T-helper 1 cell (primary cell): Measurements from ENCODE around the gene KLRF1.

Experiments
- DNase-seq, 5 donors: peaks; one replicate each; pipeline ENCODE4 v3.0.0-alpha.2; 2012 to 2020
- total RNA-seq, 4 donors: gene quantifications; one replicate each; lab custom pipeline; 2026; lab: John Stamatoyannopoulos, UW

The KLRF1 gene, protein sequence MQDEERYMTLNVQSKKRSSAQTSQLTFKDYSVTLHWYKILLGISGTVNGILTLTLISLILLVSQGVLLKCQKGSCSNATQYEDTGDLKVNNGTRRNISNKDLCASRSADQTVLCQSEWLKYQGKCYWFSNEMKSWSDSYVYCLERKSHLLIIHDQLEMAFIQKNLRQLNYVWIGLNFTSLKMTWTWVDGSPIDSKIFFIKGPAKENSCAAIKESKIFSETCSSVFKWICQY
- total RNA-seq, result 0 to 1.2 (median 0.18) reads per million in 4 donors

DNA sequence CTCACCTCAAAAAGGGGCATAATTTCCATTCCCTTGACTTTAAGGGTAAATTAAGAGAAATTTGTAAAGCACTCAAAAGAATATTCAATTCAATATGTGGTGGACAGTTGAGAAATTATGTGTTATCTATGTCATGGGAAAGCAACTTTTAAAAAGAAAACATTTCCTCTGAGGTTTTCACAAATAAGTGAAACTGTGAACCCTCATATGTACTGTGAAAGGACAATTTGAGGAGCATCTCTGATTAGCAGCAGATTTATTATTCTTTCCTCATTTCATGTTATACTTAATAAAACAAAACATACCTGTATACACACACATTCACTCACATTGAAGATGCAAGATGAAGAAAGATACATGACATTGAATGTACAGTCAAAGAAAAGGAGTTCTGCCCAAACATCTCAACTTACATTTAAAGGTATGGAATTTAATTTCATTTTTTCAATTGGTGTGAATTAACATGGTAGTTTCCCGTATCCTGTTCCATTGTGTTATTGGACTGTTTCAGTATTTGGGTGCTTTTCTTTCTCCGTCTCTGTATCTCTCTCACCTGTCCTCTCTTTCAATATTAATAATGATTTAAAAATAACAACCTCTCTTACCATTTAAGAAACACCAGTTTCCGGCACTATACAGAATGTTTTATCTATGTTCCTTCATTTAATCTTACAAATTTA lies at the start of gene KLRF1:
TSS of gene KLRF1 (plus strand) at position 273 of the 680 bp plus-strand sequence. CDS start at position 337, 64 bp downstream.
- no peak for DNase-seq

DNA sequence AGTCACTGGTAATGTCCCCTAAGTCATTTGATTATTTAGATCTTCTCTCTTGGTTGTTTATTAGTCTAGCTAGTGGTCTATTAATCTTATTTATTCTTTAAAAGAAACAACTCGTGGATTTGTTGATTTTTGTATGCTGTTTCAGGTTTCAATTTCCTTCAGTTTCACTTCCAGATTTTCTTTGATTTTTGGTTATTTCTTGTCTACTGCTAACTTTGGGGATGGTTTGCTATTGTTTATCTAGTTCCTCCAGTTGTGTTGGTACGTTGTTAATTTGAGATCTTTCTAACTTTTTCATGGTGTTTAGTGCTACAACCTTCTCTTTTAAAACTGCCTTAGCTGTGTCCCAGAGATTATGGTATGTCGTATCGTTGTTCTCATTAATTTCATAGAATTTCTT lies 48.1 kb upstream of the KLRF1 start:
- no peak for DNase-seq

DNA sequence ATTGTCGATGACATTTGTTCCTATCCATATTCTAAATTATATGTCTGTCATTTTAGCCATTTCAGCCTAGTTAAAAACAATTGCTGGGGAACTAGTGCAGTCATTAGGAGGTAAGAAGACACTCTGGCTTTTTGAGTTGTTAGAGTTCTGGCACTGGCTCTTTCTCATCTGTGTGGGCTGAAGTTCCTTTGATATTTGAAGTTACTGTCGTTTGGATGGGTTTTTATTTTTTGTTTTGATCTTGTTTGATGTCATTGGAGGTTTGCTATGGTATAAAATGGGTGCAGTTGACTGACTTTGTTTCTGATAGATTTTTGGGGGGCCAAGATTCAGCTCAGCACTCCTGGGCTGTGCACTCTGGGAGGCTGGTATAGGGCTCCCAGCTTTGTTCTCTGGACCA lies 45.9 kb upstream of the KLRF1 start:
- no peak for DNase-seq

DNA sequence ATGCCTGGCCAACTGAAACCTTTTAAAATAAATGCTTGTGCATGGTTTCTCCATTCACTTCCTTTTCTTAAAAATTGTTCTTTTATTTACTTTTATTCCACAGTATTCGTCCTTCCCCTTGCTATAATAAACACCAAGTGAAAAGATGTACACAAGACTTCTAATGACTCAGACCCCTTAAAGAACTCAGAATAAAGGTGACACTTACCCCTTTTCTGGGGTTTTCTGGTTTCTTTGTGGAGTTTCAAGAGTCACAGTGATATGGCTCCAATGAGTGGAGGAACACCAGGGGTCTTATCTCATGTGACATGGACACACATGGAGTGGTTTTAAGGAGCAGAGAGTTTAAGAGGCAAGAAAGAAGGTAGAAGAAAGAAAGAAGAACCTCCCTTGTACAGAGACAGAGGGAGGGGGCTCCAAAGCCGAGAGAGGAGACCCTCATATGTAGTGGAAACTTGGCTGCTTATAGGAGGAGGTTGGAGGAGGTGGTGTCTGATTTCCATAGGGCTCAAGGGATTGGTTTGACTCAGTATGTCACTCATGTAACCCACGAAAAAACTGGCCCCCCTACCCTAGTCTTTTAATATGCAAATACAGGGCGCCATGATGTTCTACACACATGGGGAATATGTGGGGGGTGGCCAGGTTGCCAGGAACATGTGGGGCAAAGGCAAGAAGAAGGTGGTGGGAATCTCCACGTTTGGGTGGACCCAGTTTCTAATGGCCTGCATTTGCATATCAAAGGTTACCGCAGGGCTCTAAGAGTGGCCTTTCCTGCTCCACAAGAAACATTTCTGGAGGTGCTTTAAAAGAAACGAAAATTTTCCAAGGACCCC lies 44.5 kb upstream of the KLRF1 start:
- DNase-seq, result no peak

DNA sequence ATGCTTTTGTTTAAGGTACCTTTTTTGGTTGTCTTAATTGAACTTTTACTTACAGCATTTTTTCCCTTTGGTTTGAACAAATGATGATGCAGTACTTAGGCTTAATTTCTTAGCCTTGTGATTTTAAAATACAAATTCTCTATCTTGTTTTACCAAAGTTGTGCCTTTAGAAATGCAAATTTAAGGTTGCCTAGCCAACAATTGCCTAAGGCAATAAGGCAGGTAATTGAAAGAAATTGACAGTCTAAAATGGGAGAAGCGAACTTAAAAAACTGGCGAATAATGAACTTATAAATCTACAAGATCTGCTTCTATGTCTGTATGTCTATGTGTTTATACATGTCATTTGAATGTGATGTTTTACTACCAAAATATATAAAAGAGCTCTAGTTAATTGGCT lies 43.0 kb upstream of the KLRF1 start:
- no peak for DNase-seq

DNA sequence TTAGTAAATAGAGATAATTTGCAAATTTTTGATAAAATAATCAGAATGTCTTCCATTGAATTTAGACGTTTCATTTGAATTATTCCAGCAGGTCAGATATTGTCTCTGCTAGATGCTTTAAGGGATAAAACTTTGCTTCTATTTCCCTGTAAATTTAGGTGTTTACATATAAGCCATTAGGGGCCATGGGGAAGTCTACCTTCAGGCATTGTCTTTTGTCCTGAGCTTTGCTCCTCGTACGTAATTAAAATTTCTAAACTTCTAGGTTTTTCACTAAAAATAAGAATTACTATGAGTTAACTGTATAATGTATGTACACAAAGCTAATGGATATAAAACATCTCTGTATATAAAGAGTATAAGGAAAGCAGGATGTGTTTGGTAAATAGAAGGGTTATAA lies 42.5 kb upstream of the KLRF1 start:
- DNase-seq, result no peak

DNA sequence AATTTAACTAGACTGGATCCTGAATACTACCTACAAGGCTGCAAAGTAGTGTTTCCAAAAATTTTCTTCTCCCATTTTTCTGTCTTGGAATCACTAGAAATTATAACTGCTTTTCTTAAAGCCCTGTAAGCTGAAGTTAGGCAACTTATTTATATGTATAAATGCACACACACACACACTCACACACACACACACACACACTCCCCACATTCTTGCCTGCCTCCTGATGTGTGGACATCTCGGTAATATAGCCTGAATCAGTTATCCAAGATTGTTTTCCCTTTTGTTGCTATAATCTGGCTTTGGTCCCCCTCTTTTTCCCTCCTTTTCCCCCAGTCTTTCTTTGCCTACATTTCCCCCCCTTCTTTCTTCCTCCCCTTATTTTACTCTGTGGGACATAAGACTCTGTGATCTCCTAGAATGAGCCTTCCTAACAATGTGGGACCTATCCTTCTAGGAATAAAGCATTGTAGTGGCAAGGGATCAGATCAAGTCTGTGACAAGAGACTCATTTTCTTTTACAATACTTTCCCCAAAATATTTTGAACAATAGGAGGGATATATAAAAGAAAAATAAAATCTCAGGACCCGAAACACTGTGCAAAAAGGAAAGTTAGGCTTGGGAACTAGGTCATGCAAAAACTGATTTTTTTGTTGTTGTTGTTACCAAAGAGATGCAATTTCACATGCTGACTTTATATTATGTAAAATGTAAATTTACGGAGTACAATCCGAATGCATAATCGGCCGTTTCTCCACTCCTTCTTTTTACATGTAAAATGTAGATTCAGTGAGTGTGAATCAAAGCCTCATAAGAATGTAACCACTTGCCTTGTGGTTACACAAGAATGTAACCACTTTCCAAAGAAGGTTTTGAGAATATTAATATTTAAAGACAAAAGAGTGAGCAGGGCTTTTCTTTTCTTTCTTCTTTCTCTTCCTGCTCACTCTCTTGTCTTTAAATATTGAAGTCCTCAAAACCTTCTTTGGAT lies 40.3 kb upstream of the KLRF1 start:
- no peak for DNase-seq

DNA sequence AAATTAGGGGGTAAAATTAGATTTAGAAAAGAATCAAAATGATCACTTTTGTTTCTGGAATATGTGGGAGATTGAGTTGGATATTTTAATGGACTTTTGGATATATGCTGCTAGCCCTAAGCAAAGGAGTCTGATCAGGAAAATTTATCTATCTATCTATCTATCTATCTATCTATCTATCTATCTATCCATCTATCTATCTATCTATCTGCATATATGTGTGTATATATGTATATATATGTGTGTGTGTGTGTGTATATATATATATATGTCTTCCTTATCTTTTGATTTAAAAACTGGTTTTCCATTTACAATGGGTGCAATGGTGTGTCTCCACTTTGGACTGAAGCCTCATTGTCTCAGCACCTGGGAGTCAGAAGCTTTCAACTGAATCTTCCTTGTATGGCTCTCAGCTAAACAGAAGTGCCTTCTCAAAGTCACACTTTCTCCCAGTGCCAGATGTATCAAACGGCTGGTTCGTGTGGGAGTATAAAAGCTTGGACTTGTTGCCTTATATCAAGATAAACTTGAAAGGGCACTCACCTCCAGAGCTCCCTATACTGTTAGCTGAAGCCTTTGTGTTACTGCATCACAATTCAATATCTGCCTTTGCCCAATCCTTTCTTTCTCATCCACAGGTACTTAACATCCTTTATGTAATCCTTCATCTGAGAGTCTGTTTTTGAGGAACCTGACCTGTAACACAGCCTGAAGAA lies 34.9 kb upstream of the KLRF1 start:
- peak in 1 of 5 donors; percentile 8 for DNase-seq

DNA sequence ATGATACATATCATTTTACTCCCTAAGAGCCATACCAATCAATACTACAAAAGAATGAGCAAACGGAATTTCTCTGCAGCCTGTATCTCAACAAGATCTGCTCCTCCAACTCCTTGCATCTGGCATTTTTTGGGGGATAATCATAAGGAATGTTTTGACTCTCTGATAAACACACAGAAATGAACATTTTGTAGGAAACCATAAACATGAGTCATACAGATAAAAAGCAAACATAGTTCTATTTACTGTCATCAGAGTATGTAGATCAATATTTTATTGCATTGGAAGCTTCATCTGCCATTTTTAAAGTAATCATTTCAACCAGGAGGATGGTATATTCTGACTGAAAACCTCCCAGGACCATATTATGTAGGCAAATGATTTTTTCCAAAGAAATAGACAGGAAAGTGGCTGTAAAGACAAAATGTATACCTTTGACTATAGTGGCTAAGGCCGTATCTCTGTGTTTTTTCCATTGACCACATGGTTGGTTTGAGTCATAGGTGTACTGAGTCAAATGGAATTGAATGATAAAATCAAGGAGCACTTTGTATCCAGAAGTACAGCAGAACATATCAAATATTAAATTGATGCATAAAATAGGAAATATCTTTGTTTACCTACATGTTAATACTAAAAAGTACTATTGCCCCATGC lies 34.2 kb upstream of the KLRF1 start:
- DNase-seq, result peak in 1 of 5 donors; percentile 64

DNA sequence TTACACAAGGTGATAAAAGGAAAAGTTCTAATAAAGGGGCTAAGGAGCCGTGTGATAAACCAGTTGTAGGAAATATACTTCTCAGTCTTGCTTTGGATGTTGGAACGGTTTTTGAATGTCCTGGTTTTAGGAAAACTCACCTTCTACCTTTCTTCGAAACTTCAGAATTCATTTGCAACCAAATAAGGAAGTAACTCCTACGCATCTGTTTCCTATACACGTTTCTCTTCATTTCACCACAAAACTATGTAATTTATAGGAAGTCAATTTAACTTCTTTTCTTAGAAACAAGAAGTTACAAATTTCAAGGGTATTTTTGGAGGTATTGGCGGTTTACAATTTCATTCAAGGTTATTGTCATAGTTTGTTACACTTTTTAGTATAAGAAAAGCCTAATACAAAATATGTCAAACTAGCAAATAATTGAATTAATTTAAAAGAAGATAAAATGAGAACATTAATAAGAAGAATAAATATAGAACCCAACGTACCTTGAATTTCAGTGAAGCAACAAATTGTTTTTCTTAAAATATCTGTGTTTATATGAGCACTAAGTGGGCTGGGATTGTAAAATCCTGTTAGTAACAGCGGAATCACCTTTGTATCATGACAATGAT lies 33.4 kb upstream of the KLRF1 start:
- peak in 1 of 5 donors; percentile 79 for DNase-seq

DNA sequence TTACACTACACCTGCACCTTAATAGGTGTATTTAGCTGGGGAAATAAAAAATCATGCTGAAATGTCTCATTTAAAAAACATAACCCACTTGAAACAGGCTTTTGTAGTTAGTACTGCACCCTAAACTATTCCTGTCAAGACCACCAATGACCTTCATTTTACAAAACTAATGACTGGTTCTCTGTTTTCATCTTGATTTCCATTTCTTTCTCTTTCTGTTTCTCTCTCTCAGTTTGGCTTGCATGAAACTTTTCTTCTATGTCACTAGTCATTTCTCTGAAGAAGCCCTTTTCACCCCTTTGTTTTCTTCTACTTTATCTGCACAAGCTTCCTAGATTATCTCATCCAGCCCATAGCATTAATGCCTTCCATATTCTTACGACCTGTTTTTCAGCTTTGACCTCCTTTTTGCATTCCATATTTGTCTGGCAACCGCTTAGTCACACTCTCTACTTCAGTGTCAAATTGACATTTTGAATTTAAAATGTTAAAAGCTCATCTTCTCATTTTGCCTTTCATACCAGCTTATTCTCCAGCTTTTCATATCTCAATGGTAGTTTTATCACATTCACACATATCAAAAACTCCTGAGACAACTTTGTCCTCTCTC lies 32.7 kb upstream of the KLRF1 start:
- peak in 1 of 5 donors; percentile 68 for DNase-seq

DNA sequence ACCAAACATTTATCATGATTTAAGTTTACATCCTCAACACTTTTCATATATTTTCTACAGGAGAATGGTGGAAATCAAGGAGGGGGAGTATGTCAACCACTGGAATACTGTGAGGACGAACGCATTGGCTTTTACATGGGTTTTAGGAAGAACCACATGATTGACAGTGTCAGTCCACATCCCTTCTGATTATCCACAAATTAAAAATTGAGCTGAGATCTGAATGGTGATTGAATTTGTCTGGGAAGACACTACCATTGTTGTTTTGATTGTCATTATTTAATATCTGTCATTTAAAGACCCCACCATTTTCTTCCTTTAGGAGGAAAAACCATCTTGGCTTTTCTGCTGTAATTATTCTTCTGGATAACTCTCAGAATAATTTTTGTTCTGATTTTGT lies 31.3 kb upstream of the KLRF1 start:
- no peak for DNase-seq

DNA sequence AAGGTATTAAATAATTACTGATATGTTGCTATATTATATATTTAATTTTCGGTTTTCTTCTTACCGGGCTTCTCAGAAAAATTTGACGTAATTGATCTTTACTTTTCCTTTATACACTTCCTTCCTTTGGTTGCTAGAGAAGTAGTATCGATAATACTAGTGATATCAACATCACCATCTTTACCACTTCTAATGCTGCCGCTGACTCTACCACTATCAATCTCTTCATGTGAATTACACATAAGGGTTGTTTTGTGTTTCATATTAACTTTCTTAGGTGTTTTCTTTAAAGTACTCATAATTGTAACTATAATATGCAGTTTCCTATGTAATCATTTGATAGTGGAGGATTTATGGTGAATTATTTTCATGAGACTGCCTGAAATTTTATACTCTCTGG lies 30.9 kb upstream of the KLRF1 start:
- peak in 2 of 5 donors; percentile 39 to 71 for DNase-seq

DNA sequence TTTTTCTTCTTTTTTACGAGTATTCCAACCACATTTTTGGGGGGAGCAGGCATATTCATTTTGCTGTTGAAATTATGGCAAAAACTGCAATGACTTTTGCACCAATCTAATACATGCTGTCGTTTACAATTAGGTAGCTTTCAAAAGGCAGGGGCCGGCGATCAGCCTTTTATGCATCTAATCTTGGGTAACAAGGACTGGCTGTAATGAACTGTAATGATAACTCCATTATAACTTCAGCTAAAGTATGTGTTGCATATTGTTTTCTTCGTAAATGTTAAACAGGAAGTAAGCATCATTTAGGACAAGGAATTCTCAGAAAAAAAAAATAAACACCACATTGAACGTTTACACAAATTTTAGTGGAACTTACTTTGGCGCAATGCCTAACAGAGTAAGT lies 30.3 kb upstream of the KLRF1 start:
- DNase-seq, result peak in 1 of 5 donors; percentile 26

DNA sequence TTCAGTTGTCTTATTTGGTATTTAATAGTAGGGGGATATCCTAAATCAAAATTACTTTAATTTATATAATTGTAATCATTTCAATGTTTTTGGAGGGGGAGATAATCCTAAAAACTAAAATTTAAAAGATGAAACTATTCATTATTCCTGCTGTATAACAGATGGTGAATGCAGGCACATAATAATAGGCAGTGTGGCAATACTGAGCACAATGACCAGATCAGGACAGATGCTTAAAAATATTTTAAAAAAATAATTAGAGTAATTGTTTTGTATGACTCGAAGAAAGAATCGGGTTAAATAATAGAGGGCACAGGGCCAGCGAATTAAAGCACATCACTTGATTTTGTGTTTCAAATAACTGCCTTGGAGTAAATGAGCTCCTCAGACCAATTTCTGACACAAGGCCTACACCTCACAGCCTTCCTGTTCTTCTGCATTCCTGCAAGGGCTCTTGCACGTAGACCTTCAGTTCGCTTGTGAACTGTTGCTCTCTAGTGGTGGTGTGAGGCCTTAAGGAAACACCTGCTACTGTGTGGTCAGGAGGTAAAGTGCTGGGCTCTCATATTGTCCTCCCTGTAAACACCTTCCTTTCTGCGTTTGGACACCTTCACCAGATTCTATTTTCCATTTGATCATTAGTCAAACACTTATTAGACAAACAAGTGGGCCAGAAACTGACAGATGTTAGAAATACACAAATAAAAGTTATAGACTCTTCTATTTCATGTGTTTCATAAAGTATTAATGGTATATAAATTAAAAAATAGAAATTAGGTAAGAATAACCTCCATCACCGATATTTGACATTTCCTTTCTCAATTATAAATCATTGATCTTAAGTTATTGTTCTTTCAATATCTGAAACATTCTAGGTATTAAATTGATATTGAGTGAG lies 29.3 kb upstream of the KLRF1 start:
- peak; percentile 15 to 89 (median 51) for DNase-seq

DNA sequence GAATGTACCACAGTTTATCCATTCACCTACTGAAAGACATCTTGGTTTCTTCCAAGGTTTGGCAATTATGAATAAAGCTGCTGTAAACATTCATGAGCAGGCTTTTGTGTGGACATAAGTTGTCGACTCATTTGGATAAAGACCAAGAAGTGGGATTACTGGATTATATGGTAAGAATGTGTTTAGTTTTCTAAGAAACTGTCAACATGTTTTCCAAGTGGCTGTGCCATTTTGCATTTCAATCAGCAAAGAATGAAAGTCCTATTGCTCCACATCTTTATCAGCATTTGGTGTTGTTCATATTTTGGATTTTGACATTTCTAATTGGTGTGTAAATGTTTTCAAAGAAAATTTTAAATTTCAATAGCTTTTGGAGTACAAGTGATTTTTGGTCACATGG lies 27.3 kb upstream of the KLRF1 start:
- DNase-seq, result no peak

DNA sequence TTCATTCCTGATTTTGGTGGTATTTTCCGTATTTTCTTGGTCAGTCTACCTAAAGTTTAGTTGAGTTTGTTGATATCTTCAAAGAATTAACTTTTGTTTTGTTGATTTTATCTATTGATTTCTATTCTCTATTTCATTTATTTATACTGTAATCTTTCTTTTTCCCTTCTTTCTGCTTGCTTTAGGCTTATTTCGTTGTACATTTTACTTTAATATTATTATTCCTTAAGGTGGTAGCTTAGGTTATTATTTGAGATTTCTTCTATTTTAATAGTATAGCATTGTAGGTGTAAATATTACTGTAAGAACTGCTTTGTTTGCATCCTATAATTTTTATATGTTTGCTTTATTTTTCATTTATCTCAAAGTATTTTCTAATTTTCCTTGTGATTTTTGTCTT lies 21.4 kb upstream of the KLRF1 start:
- no peak for DNase-seq

DNA sequence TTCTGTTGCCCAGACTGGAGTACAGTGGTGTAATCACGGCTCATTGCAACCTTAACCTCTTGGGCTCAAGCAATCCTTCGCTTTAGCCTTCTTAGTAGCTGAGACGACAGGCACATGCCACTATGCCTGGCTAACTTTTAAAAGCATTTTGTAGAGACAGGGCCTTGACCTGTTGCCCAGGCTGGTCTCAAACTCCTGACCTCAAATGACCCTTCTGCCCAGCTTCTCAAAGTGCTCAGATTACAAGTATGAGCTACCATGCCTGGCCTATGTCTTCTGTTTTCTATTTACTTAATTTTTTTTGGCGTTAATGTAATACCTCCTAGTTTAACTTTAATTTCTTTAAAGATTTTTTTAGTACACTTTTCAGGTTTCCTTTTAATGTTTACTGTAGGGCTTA lies 20.6 kb upstream of the KLRF1 start:
- DNase-seq, result no peak

DNA sequence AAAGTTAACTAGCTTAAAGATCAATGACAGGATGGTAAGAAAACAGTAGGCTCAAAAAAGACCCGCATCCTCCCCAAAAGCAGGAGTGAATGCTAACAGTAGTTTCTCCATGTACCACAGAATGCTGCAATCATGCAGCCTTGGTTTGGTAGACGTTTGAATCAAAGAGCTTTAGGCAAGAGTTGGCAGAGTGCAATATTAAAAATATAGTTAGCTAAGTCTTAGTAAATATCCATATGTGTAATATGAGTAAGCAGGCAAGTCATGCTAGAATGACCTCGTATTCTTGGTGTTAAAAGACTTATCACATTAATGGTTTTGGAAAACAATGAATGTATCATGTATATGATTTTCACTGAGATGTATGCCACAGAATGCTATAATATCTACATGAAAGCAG lies 18.8 kb upstream of the KLRF1 start:
- no peak for DNase-seq
